Mammary epithelial cell (primary cell): Measurements from ENCODE around the gene OSBPL7.

ENCODE experiments used
- EZH2 ChIP-seq: IDR thresholded peaks from 2 replicates; pipeline ENCODE4 v1.6.1; 2012; ENCODE audit warnings: low read length, inconsistent platforms, borderline replicate concordance
- TF ChIP-seq, protein P1 (sequence below), 2 donors: IDR thresholded peaks in 1 of 2; conservative IDR thresholded peaks in 1 of 2; 2 replicates each; pipeline ENCODE4 v1.5.1; 2011 to 2012; ENCODE audit warnings: inconsistent platforms in 2 of 2, low read length in 2 of 2, mild to moderate bottlenecking in 2 of 2, control low read depth in 1 of 2, low read depth in 1 of 2; ENCODE audit not compliant: insufficient read depth in 1 of 2; ENCODE audit errors: extremely low read depth in 1 of 2

DNA sequence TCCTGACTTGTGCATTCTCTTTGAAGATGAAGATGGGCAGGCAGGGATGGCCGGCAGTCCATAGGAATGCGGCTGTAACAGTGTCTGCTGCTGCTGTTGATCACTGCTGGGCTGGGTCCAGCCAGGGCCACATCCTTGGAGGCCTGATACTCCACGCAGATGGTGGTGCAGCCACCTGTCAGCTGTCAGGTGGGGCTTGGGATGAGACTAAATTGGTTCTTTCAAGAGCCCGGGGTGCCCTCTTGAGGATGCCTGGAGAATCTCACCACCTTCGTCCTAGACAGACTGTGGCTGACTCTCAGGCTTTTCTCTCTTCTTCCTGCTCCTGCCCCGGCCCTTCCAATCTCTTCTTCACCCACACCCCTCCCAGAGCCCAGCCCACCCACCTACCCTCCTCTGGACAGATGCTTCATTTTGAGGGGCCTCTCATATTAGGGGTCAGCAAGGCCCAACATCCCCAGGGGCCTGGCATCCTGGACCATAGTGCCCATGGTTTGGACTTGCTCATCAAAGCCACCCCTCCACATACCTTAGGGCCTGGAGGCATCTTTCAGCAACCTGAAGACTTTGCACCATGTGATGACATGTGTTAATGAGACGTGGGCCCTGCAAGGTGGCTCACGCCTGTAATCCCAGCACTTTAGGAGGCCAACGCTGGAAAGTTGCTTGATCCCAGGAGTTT, 19.1 kb downstream of the OSBPL7 start:
- TF ChIP-seq, protein P1, sequence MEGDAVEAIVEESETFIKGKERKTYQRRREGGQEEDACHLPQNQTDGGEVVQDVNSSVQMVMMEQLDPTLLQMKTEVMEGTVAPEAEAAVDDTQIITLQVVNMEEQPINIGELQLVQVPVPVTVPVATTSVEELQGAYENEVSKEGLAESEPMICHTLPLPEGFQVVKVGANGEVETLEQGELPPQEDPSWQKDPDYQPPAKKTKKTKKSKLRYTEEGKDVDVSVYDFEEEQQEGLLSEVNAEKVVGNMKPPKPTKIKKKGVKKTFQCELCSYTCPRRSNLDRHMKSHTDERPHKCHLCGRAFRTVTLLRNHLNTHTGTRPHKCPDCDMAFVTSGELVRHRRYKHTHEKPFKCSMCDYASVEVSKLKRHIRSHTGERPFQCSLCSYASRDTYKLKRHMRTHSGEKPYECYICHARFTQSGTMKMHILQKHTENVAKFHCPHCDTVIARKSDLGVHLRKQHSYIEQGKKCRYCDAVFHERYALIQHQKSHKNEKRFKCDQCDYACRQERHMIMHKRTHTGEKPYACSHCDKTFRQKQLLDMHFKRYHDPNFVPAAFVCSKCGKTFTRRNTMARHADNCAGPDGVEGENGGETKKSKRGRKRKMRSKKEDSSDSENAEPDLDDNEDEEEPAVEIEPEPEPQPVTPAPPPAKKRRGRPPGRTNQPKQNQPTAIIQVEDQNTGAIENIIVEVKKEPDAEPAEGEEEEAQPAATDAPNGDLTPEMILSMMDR (conservative IDR thresholded peaks at IDR 0.05 in 1 of 2, IDR thresholded peaks at IDR 0.05 in 1 of 2; ENCODE audit: extremely low read depth in 1 of 2, insufficient read depth in 1 of 2, low read depth in 1 of 2, low read length in 2 of 2), result peak; percentile 63 to 77
- TF ChIP-seq EZH2, result no peak
